ENCODE results near the gene HERC2. TPM values are rescaled to one million over a fixed set of nuclear protein-coding genes. Genes with fewer than 3 reads are reported as not detected.
A peak's percentile ranks its signal among the peaks of the same experiment; 100 is the strongest.

Gene HERC2
- total and polyA plus RNA-seq, 10 donors, result 16.1 to 79.8 (median 58.9) TPM

DNA sequence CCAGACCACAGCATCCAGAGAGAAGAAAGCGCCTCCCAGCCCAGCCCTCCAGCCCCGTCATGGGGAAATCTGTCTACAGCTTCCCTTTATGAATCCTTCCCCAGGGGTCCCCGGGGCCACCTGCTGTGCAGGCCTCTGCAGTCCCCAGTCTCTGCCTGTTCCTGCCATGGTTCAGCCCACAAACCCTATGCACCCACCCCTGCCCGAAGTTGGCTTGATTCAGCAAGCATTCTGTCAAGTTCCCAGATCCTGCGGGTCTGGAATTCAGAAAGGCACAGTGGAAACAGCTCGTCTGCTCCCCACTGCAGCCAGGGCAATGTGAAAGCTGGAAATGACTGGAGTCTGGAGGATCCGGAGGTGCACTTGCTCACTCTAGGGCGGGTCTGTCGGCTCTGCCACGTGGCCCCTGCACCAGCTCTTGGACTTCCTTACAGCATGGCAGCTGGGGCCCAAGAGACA lies 220.0 kb downstream of the HERC2 start:
- peak; percentile 56 for DNase-seq
- TF ChIP-seq CTCF (IDR thresholded peaks at IDR 0.05 in 8 of 11, conservative IDR thresholded peaks at IDR 0.05 in 3 of 11) (no peak), POLR2A (IDR thresholded peaks at IDR 0.05) (no peak), POLR2AphosphoS5 (IDR thresholded peaks at IDR 0.05) (no peak)
- 73 to 82% (median 77%) methylated on average over 10 of the region's 10 CpGs for WGBS, 5 donors
- intact Hi-C loops (cut with DNase I; ENCODE audit: low total_unique reads), result no loop called here
- Histone ChIP-seq H3K27me3 (replicated peaks in 1 of 7) (peaks cover 0 to 96% (median 41%) of the 10 kb centered on the region in 7 donors), H3K27ac (no peak overlapping the region), H3K4me3 (no peak overlapping the region), H3K4me1 (peaks cover 12 to 38% (median 31%) of the 10 kb centered on the region in 6 donors), H3K36me3 (no peaks in the 10 kb centered on the region), H3K9me3 (peaks cover 0 to 6% (median 0%) of the 10 kb centered on the region in 8 donors)

DNA sequence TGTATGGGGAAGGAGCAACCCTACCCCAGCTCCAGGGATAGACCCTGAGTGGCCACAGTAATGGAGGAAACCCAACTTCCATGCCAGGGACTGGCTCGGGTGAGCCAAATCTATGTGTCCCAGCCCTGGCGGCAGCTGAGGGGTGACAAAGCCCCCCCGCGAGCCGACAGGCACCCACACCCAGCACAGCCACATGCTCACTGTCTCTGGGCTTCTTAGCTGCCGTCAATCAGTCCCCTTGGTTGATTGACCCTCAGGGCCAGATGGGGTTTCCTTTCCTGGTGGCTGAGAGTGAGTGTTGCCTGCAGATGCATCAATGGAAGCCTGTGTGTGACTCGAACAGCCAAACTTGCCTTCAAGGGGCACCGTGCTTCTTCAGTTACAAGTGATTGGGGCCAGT lies 220.8 kb downstream of the HERC2 start:
- DNase-seq, result peak; percentile 56
- WGBS, 5 donors, result 78 to 92% (median 80%) methylated on average over 7 to 8 of the region's 8 CpGs
- no peak overlapping the region for H3K4me3 ChIP-seq
- no peaks in the 10 kb centered on the region for H3K36me3 ChIP-seq
- intact Hi-C loops (cut with DNase I; ENCODE audit: low total_unique reads), result no loop called here
- TF ChIP-seq CTCF (IDR thresholded peaks at IDR 0.05 in 8 of 11, conservative IDR thresholded peaks at IDR 0.05 in 3 of 11), result no peak
- no peak for TF ChIP-seq POLR2AphosphoS5 (IDR thresholded peaks at IDR 0.05)
- no peak for TF ChIP-seq POLR2A (IDR thresholded peaks at IDR 0.05)
- H3K4me1 ChIP-seq, result peaks cover 12 to 38% (median 31%) of the 10 kb centered on the region in 6 donors
- no peak overlapping the region for H3K27ac ChIP-seq
- peaks cover 0 to 96% (median 41%) of the 10 kb centered on the region in 7 donors for H3K27me3 ChIP-seq (replicated peaks in 1 of 7)
- peaks cover 0 to 6% (median 0%) of the 10 kb centered on the region in 8 donors for H3K9me3 ChIP-seq

- Histone ChIP-seq H3K4me1 (peaks cover 16 to 42% (median 34%) of the 10 kb centered on the region in 6 donors), H3K27ac (no peak overlapping the region), H3K36me3 (no peaks in the 10 kb centered on the region), H3K9me3 (peaks cover 0 to 6% (median 0%) of the 10 kb centered on the region in 8 donors), H3K27me3 (replicated peaks in 1 of 7) (peaks cover 0 to 96% (median 44%) of the 10 kb centered on the region in 7 donors), H3K4me3 (no peak overlapping the region)
- no peak for TF ChIP-seq POLR2AphosphoS5 (IDR thresholded peaks at IDR 0.05)
- TF ChIP-seq CTCF (IDR thresholded peaks at IDR 0.05 in 8 of 11, conservative IDR thresholded peaks at IDR 0.05 in 3 of 11), result no peak
- TF ChIP-seq POLR2A (IDR thresholded peaks at IDR 0.05), result no peak
- WGBS, 5 donors, result 91 to 95% (median 93%) methylated on average over 18 to 20 of the region's 20 CpGs
- intact Hi-C loops (cut with DNase I; ENCODE audit: low total_unique reads), result no loop called here
- DNase-seq, result peak; percentile 68
Observed at GRCh38 chr15:28100516-28101195, 221.3 kb downstream of the HERC2 start.

- TF ChIP-seq CTCF (IDR thresholded peaks at IDR 0.05 in 8 of 11, conservative IDR thresholded peaks at IDR 0.05 in 3 of 11) (no peak), POLR2AphosphoS5 (IDR thresholded peaks at IDR 0.05) (no peak)
- DNase-seq, result no peak
- Histone ChIP-seq H3K27me3 (replicated peaks in 1 of 7) (peaks cover 0 to 97% (median 54%) of the 10 kb centered on the region in 7 donors), H3K4me3 (peak overlapping the region in 6 of 8 donors; percentile 8 to 61 (median 14)), H3K27ac (peak overlapping the region in 3 of 8 donors; percentile 14 to 42 (median 37)), H3K9me3 (peaks cover 0 to 6% (median 0%) of the 10 kb centered on the region in 8 donors), H3K4me1 (peaks cover 26 to 52% (median 44%) of the 10 kb centered on the region in 6 donors), H3K36me3 (no peaks in the 10 kb centered on the region)
- intact Hi-C loops (cut with DNase I; ENCODE audit: low total_unique reads), result no loop called here
- 11 to 19% (median 14%) methylated on average over 11 to 16 of the region's 16 CpGs for WGBS, 5 donors
Observed at GRCh38 chr15:28099555-28100140, 222.3 kb downstream of the HERC2 start.

Data from spleen (tissue), 11 donors.